Gastrocnemius medialis (tissue), 4 donors: Measurements from ENCODE around the gene POLR3K. TPM values are rescaled to one million over a fixed set of nuclear protein-coding genes. Genes with fewer than 3 reads are reported as not detected.

Experiments used
- ATAC-seq, 2 donors: fragments of 150-250 bp; one replicate each; pipeline ENCODE4 v1.9.1; 2016
- DNase-seq, 2 donors: peaks; one replicate each; pipeline ENCODE4 v3.0.0-alpha.2; 2019
- H3K27ac ChIP-seq, 4 donors: fragments of 200-600 bp; sonication (generic); 1 replicate in 1 of 4; 2 replicates in 3 of 4; pipeline ENCODE4 v1.5.1; 2016 to 2018; ENCODE audit warnings: mild to moderate bottlenecking in 2 of 4, moderate library complexity in 1 of 4
- H3K27me3 ChIP-seq, 3 donors: fragments of 200-600 bp; sonication (generic) in 2 of 3; 1 replicate in 1 of 3; 2 replicates in 2 of 3; pipeline versions ENCODE4 v1.5.1 to v1.6.0; 2016 to 2019; ENCODE audit warnings: mild to moderate bottlenecking in 1 of 3, moderate library complexity in 1 of 3
- H3K36me3 ChIP-seq, 2 donors: fragments of 200-600 bp; sonication (generic) in 1 of 2; one replicate each; pipeline ENCODE4 v1.5.1; 2017 to 2018
- H3K4me1 ChIP-seq, 2 donors: fragments of 200-600 bp; sonication (generic) in 1 of 2; one replicate each; pipeline ENCODE4 v1.5.1; 2016 to 2017; ENCODE audit warnings: mild to moderate bottlenecking in 2 of 2
- H3K4me3 ChIP-seq, 4 donors: fragments of 200-600 bp; sonication (generic) in 3 of 4; 1 replicate in 1 of 4; 2 replicates in 3 of 4; pipeline ENCODE4 v1.5.1; 2016 to 2019; ENCODE audit warnings: mild to moderate bottlenecking in 2 of 4
- H3K9me3 ChIP-seq, 3 donors: fragments of 200-600 bp; sonication (generic) in 2 of 3; 1 replicate in 1 of 3; 2 replicates in 2 of 3; pipeline ENCODE4 v1.5.1; 2016 to 2019
- CTCF ChIP-seq, 5 experiments: fragments of 450-650 bp in 3 of 5; fragments of 200-600 bp in 2 of 5; sonication (generic) in 2 of 5; IDR thresholded peaks in 4 of 5; conservative IDR thresholded peaks in 1 of 5; 1 replicate in 4 of 5; 2 replicates in 1 of 5; pipeline ENCODE4 v1.5.1; 2016 to 2019; ENCODE audit warnings: antibody characterized with exemption in 5 of 5, mild to moderate bottlenecking in 3 of 5, moderate library complexity in 3 of 5
- POLR2A ChIP-seq, 2 donors: fragments of 450-650 bp; IDR thresholded peaks; one replicate each; pipeline ENCODE4 v1.6.1; 2017; ENCODE audit warnings: antibody characterized with exemption in 2 of 2, mild to moderate bottlenecking in 2 of 2, moderate library complexity in 2 of 2
- in situ Hi-C, 4 donors: fragments of 200-750 bp; cut with MboI; loops; one replicate each; pipeline versions ENCODE4 v1.15.0 to v1.8.0; 2017; ENCODE audit warnings: low sequenced_read_pairs in 4 of 4
- intact Hi-C: fragments of 100-400 bp; cut with DNase I; formaldehyde crosslinking; loops from one replicate; pipeline ENCODE4 v1.15.1; 2023; ENCODE audit warnings: low total_unique reads
- total RNA-seq, 4 donors: library from RNA; depleted of rRNA; stranded (reverse); fragments of >200 nt; gene quantifications; one replicate each; pipeline versions ENCODE4 v1.1.0 to v1.2.3, GENCODE V29; 2016

The POLR3K gene
- total RNA-seq, 4 donors from 2014 or later, result 2.2 to 3.7 (median 2.9) TPM

GRCh38 chr16:74051-74746 is 20.8 kb upstream of the POLR3K start:
- no peak for TF ChIP-seq CTCF (IDR thresholded peaks at IDR 0.05 in 4 of 5, conservative IDR thresholded peaks at IDR 0.05 in 1 of 5)
- no peak for TF ChIP-seq POLR2A (IDR thresholded peaks at IDR 0.05)
- H3K4me1 ChIP-seq, result peaks cover 48 to 64% of the 10 kb centered on the region in 2 donors

DNA sequence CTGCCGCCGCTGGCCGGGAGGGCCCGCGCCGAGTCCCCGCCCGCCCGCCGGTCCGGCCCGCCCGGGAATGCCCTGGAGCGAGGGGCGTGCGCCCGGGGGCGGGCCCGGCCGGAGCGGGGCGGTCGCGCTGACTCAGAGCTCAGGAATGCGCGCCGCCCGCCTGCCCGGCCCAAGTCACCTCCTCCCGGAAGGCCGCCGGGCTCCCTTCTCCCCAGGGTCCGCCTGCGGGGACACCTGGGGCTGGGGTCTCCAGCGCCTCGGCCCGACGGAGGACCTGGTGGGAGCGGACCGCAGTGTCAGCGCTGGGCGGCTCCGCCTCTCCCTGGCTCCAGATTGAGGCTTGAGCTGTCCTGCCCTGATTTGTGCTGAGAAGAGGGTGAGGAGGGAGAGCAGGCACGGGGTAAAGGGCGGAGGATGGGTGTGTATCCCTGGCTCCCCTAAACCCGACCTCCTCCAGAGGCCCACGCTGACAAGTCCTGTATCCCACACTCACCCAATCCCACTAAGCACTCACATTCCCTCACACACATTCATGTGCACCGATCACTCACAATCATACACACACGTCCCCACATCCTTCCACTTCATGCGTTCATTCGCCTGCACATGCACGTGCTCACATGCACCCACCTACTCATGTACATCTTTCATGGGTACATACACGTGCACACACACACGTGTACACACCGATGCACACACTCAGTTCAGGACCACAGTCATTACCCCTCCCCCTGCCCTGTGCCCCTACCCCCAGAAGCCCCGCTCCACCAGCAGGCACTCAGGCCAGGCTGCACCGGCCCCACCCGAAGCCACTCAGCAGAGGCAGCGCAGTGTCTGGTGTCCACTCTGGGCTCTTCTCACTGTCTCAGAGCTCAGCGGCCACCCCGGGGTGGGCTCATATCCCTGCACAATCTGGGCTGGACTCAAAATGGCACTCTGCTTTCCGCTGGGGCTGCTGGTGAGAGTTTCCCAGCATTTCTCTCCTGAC is 19.4 kb upstream of the POLR3K start, which contains the start of gene RHBDF1:
Gene RHBDF1, minus strand, starts transcription at position 71 of the 988 bp plus-strand sequence. CDS start 7,616 bp downstream, outside the sequence.
- TF ChIP-seq CTCF (IDR thresholded peaks at IDR 0.05 in 4 of 5, conservative IDR thresholded peaks at IDR 0.05 in 1 of 5), result no peak
- peak; percentile 39 to 69 for TF ChIP-seq POLR2A (IDR thresholded peaks at IDR 0.05)
- intact Hi-C loops, result no loop called here
- peaks cover 48 to 63% of the 10 kb centered on the region in 2 donors for H3K4me1 ChIP-seq

More at GRCh38 chr16:74051-74746, 20.8 kb upstream of the POLR3K start:
- Histone ChIP-seq H3K36me3 (no peaks in the 10 kb centered on the region), H3K9me3 (no peaks in the 10 kb centered on the region), H3K27ac (peak overlapping the region; percentile 8 to 92 (median 73)), H3K4me3 (no peak overlapping the region), H3K27me3 (no peaks in the 10 kb centered on the region)
- in situ Hi-C loops (no loop called here), intact Hi-C loops (no loop called here)
- ATAC-seq (no peak), DNase-seq (no peak)

DNA sequence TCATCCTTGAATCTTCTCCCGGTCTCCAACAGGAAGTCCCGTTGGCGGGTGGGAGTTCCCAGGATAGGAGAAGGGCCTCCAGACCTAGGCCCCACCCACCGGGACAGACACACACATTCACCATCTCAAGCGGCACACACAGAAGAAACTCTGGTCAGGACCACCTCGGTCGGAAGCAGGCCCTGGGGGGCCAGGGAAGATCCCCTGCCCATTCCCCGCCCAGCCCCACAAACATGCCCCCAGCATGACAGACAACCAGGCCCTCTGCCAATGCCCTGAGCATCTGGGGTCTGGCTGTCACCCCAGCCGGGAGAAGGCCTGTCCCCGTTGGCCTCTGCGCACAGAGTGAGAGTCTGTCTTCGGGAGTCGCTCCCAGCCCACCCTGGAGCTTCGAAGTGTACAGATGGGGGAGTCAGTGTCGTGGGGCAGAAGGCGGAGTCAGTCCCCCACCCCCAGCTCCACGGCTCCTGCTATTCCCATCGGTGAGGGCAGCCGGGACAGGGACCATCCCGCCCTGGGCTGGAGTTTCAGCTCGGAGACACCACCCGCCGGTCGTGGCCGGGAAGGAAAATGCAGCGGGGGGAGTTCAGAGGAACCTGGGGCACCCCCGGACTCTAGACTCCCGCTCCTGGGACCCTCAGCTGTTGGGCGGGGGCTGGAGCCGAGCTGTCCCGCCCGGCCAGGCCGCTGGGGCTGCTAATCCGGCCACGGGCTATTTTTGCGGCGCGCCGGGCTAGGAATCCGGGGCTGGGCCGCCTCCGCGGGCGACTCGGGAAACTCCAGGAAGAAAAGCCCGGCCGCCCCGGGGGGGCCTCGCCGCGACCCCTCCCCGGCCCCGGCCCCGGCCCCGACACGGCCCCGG is 18.4 kb upstream of the POLR3K start:
- H3K36me3 ChIP-seq, result no peaks in the 10 kb centered on the region
- H3K27ac ChIP-seq, result peak overlapping the region; percentile 75 to 88 (median 83)
- no peaks in the 10 kb centered on the region for H3K9me3 ChIP-seq
- peak; percentile 50 to 65 for DNase-seq
- peaks cover 49 to 65% of the 10 kb centered on the region in 2 donors for H3K4me1 ChIP-seq
- peak; percentile 27 to 37 for ATAC-seq
- peak overlapping the region; percentile 61 to 77 (median 69) for H3K4me3 ChIP-seq
- TF ChIP-seq CTCF (IDR thresholded peaks at IDR 0.05 in 4 of 5, conservative IDR thresholded peaks at IDR 0.05 in 1 of 5) (peak in 2 of 5 experiments; percentile 19 to 29), POLR2A (IDR thresholded peaks at IDR 0.05) (peak; percentile 37 to 45)
- in situ Hi-C loops, result no loop called here
- intact Hi-C loops, result no loop called here
- H3K27me3 ChIP-seq, result no peaks in the 10 kb centered on the region

More for the DNA sequence above, 19.4 kb upstream of the POLR3K start, which contains the start of gene RHBDF1:
- no peaks in the 10 kb centered on the region for H3K27me3 ChIP-seq
- H3K4me3 ChIP-seq, result peak within 1 kb of the TSS; percentile 61 to 77 (median 69)
- no peaks in the 10 kb centered on the region for H3K36me3 ChIP-seq
- peak within 1 kb of the TSS; percentile 75 to 92 (median 87) for H3K27ac ChIP-seq
- ATAC-seq, result peak; percentile 41 to 52
- no peak for DNase-seq
- in situ Hi-C loops, result no loop called here
- H3K9me3 ChIP-seq, result no peaks in the 10 kb centered on the region

- Histone ChIP-seq H3K4me3 (peak overlapping the region; percentile 61 to 77 (median 69)), H3K36me3 (no peaks in the 10 kb centered on the region), H3K4me1 (peaks cover 45 to 66% of the 10 kb centered on the region in 2 donors), H3K27me3 (no peaks in the 10 kb centered on the region), H3K27ac (peak overlapping the region; percentile 75 to 88 (median 83)), H3K9me3 (no peaks in the 10 kb centered on the region)
- no peak for TF ChIP-seq CTCF (IDR thresholded peaks at IDR 0.05 in 4 of 5, conservative IDR thresholded peaks at IDR 0.05 in 1 of 5)
- no peak for TF ChIP-seq POLR2A (IDR thresholded peaks at IDR 0.05)
- intact Hi-C loops (no loop called here), in situ Hi-C loops (no loop called here)
- DNase-seq, result no peak
- ATAC-seq, result no peak
Measured at GRCh38 chr16:71210-71539, 17.8 kb upstream of the POLR3K start.
